K562 treated with DMSO at 1 percent for 12 hours (cell line): Measurements from ENCODE around the gene ABHD16B. TPM values are rescaled to one million over a fixed set of nuclear protein-coding genes. Genes with fewer than 3 reads are reported as not detected.

ENCODE experiments used
- total RNA-seq: library from RNA; unstranded; fragments of 300-600 nt; gene quantifications from 2 replicates; pipeline ENCODE4 v1.2.3, GENCODE V29; 2022; ENCODE audit not compliant: insufficient read depth

Gene ABHD16B
- 6.2 and 7.0 TPM in 2 replicates for total RNA-seq

DNA sequence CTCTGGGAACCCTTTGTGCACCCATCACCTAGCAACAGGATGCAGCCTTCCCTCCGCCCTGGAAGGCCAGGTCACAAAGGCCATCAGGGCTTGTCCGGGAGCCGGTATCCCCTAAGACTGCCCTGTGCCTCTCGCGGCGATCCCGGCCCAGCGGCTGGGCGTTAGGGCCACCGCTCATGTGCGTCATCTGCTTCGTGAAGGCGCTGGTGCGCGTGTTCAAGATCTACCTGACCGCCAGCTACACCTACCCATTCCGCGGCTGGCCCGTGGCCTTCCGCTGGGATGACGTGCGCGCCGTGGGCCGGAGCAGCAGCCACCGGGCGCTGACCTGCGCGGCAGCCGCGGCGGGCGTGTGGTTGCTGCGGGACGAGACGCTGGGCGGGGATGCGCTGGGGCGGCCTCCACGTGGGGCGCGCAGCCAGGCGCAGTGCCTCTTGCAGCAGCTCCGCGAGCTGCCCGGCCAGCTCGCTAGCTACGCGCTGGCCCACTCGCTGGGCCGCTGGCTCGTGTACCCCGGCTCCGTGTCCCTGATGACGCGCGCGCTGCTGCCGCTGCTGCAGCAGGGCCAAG, at the start of gene ABHD16B:
ABHD16B (plus strand) TSS at position 134 of the 570 bp plus-strand sequence; CDS start at position 177, 43 bp downstream.

DNA sequence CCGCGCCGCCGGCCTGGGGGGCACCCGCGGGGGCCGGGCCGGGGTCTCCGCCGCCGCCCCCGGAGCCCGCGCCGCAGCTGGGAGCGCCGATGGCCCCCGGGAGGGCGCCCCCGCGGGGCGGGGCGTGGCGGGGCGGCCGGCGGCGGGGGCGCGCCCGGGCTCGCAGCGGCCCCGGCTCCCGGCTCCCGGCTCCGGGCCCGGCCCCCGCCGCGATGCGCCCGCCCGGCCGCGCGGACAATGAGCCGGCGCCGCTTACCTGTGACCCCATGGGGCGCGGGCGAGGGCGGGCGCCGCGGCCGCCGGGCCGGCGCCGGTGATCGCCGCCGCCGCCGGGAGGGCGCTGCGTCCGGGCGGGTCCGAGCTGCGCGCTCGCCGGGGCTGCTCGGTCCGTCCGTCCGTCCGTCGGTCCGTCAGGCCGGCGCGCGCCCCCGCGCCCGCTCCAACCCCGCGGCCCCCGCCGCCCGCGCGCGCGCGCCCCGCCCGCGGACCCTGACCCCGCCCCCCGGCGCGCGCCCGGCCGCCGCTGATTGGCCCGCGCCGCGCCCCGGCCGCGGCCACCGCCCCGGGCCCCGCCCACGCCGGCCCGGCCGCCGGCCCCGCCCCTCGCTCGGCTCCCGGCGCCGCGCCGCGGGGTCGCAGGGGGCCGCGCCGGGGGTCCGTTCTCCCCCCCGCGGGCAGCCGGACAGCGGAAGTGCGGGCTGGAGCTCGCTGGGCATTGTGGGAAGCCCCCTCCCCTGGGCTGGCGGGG, 30.3 kb upstream of the ABHD16B start, which contains the start of gene ZBTB46:
ZBTB46 (minus strand) TSS at position 424 of the 748 bp plus-strand sequence. CDS start 40,507 bp downstream, outside the sequence.

DNA sequence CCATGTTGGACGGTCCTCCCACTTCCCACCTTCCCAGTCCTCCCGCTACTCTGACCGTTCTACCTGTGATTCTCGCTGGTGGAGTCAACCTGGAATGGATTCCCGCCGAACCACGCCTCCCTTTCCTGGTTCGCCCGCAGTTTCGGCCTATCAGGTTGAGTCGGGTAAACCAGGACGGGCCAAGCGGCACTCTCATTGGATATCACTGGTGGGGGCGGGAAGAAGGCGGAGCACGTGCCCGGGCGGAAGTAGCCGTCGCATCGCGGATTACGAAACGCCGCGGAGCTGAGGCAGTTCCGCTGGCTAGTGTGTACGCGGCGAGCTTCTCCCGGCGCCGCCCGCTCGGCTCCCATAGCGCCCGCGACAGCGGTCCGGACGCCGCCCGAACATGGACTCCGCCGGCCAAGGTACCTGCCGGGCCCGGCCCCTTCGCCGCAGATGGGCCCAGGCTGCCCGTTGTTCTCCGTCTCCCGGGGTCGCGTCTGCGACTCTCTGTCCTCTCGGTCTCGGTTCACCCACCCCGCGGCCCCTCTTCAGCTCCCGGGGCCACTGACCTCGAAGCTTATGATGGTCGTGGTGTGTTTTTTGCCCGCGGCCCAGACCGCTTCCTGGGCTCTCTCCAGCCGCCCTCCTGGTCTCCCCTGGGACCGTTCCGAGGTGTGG, 3.8 kb downstream of the ABHD16B start, which contains the start of gene TPD52L2:
TPD52L2 (plus strand) TSS at position 293 of the 663 bp plus-strand sequence; CDS start at position 389, 96 bp downstream.

DNA sequence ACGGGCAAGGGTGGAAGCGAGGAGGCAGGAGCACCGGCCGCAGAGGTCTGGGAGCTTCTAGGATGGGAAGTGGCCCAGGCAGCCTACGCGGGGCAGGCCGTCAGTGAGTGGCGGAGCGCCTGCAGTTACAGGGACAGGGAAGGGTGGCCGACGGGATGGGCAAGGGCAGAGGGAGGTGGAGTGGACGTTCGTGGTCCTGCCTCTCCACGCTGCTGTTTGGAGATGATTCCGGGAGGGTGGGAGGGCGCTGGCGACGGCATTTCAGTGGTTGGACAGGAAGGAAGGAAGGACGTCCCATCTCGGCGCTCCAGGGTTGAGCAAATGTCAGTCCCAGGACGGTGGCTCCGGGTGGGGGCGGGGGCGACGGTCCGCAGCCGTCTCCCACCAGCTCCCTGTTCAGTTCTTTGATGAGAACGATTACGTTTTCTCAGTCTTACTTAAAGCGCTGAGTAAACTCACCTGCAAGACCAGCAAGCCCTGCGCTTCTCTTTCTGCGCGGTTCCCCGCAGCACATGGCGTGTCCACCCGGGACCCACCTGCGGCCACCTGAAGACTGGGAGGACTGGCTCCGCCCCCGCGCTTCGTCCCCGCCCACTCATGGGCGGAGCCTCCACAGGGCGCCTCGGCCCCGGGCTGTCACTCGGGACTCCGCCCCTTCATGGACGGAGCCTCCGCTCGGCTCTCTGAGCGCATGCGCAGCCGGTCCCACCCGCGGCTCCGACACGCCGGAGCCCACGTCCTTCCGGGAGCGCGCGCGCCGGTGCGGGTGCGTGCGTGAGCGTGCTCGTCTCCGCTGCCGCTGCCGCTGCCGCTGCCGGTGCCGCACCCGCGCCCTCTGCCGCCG, 33.3 kb downstream of the ABHD16B start, which contains the start of gene DNAJC5:
DNAJC5 (plus strand) TSS at position 769 of the 844 bp plus-strand sequence. CDS start 33,220 bp downstream, outside the sequence.

Other genes with a start within 250 kb of the ABHD16B start
- 5.8 and 9.2 TPM in 2 replicates for gene GMEB2, start 234.4 kb upstream of the ABHD16B start, total RNA-seq
- gene STMN3, start 208.1 kb upstream of the ABHD16B start, total RNA-seq: 9.1 and 10.9 TPM in 2 replicates
- 6.1 and 8.8 TPM in 2 replicates for gene RTEL1, start 203.2 kb upstream of the ABHD16B start, total RNA-seq
- gene TNFRSF6B, start 164.8 kb upstream of the ABHD16B start, total RNA-seq: 2.3 and 2.9 TPM in 2 replicates
- gene ARFRP1, start 153.5 kb upstream of the ABHD16B start, total RNA-seq: 28.6 and 32.5 TPM in 2 replicates
- 10.2 and 14.4 TPM in 2 replicates for gene ZGPAT, start 153.5 kb upstream of the ABHD16B start, total RNA-seq
- 14.9 and 18.6 TPM in 2 replicates for gene LIME1, start 124.8 kb upstream of the ABHD16B start, total RNA-seq
- 43.8 and 55.1 TPM in 2 replicates for gene SLC2A4RG, start 121.7 kb upstream of the ABHD16B start, total RNA-seq
- 1.8 and 3.3 TPM in 2 replicates for gene ZBTB46, start 30.2 kb upstream of the ABHD16B start, total RNA-seq
- gene TPD52L2, start 3.8 kb downstream of the ABHD16B start, total RNA-seq: 62.8 and 93.1 TPM in 2 replicates
- 26.3 and 48.9 TPM in 2 replicates for gene DNAJC5, start 33.6 kb downstream of the ABHD16B start, total RNA-seq
- 35.1 and 41.2 TPM in 2 replicates for gene UCKL1, start 94.9 kb downstream of the ABHD16B start, total RNA-seq
- 5.5 and 11.2 TPM in 2 replicates for gene ZNF512B, start 108.4 kb downstream of the ABHD16B start, total RNA-seq
- 3.7 and 4.3 TPM in 2 replicates for gene SAMD10, start 118.1 kb downstream of the ABHD16B start, total RNA-seq
- 83.2 and 90.5 TPM in 2 replicates for gene PRPF6, start 119.6 kb downstream of the ABHD16B start, total RNA-seq
- gene C20orf204, start 174.7 kb downstream of the ABHD16B start, total RNA-seq: 1.1 and 1.8 TPM in 2 replicates
- 12.2 and 16.2 TPM in 2 replicates for gene SOX18, start 188.1 kb downstream of the ABHD16B start, total RNA-seq
- gene TCEA2, start 201.7 kb downstream of the ABHD16B start, total RNA-seq: 26.3 and 31.7 TPM in 2 replicates
- gene RGS19, start 218.0 kb downstream of the ABHD16B start, total RNA-seq: 21.7 and 24.9 TPM in 2 replicates
- 0.77 and 1.7 TPM in 2 replicates for gene OPRL1, start 218.6 kb downstream of the ABHD16B start, total RNA-seq
- not detected in 2 replicates for gene LKAAEAR1, start 222.9 kb downstream of the ABHD16B start, total RNA-seq
- gene NPBWR2, start 246.1 kb downstream of the ABHD16B start, total RNA-seq: not detected in 2 replicates